HepG2 (cell line): Measurements from ENCODE around the gene GLYAT. TPM values are rescaled to one million over a fixed set of nuclear protein-coding genes. Genes with fewer than 3 reads are reported as not detected.

Experiments
- ATAC-seq: fragments of 200-7000 bp; cut with Tn5 transposase; 3 replicates; pipeline ENCODE4 v1.9.1; 2020; ENCODE audit warnings: mild to moderate bottlenecking, moderate library complexity
- BruUV-seq: library from RNA; stranded (reverse); fragments of 400-500 nt; replicated peaks from 2 replicates; lab custom pipeline; 2021; lab: Mats Ljungman, UMichigan
- CTCF ChIA-PET: fragments of 300-600 bp; formaldehyde crosslinking; extraction: SDS; loops from one replicate; lab custom pipeline; 2021; ENCODE audit warnings: low total read pairs, inconsistent platforms, low intra/inter-chr PET ratio; lab: Yijun Ruan, JAX
- POLR2A ChIA-PET: fragments of 350-600 bp; sonication (Branson Sonifier 250); formaldehyde crosslinking; loops from one replicate; lab custom pipeline; 2020; ENCODE audit warnings: antibody characterized with exemption, inconsistent platforms; lab: Yijun Ruan, JAX
- DNase-seq: peaks from one replicate; pipeline ENCODE4 v3.0.0-alpha.2; 2015; ENCODE audit warnings: low spot score
- FAIRE-seq: peaks from 3 replicates; lab custom pipeline; 2011; peaks lifted over from hg19 to GRCh38; lab: Jason Lieb, UNC
- H2AFZ ChIP-seq: one replicate; pipeline ENCODE4 v1.6.1; 2011; ENCODE audit warnings: low read length, inconsistent platforms
- H3K27ac ChIP-seq: fragments of 300-600 bp; 3 replicates; pipeline ENCODE4 v1.8.0; 2011; ENCODE audit warnings: mixed run types, mild to moderate bottlenecking, mixed read lengths, low read length, inconsistent platforms; ENCODE audit not compliant: insufficient read depth; ENCODE audit errors: extremely low read length
- H3K27me3 ChIP-seq, 2 experiments: fragments of 200-600 bp in 1 of 2; 2 replicates in 1 of 2; 3 replicates in 1 of 2; pipeline versions ENCODE4 v1.6.0 to v1.8.0; 2011; ENCODE audit warnings: low read length in 2 of 2, mild to moderate bottlenecking in 2 of 2, moderate library complexity in 2 of 2, inconsistent platforms in 1 of 2; ENCODE audit not compliant: insufficient read depth in 2 of 2, control insufficient read depth in 1 of 2
- H3K36me3 ChIP-seq, 2 experiments: fragments of 200-600 bp in 1 of 2; replicated peaks in 1 of 2; 2 replicates in 1 of 2; 3 replicates in 1 of 2; pipeline versions ENCODE4 v1.5.1 to v1.8.0; 2011; ENCODE audit warnings: low read length in 2 of 2, inconsistent platforms in 1 of 2; ENCODE audit not compliant: insufficient read depth in 2 of 2, control insufficient read depth in 1 of 2
- H3K4me1 ChIP-seq: 2 replicates; pipeline ENCODE4 v1.5.1; 2012; ENCODE audit warnings: low read length, inconsistent platforms; ENCODE audit not compliant: insufficient read depth
- H3K4me2 ChIP-seq: 2 replicates; pipeline ENCODE4 v1.6.0; 2011; ENCODE audit warnings: low read depth, low read length, inconsistent platforms
- H3K4me3 ChIP-seq, 3 experiments: fragments of 200-600 bp in 1 of 3; sonication (generic), shearing (Covaris generic) in 1 of 3; replicated peaks in 1 of 3; 2 replicates each; pipeline ENCODE4 v1.5.1; 2011 to 2016; ENCODE audit warnings: low read length in 3 of 3, inconsistent platforms in 2 of 3, low read depth in 2 of 3, mild to moderate bottlenecking in 2 of 3, control low read depth in 1 of 3, mixed read lengths in 1 of 3; ENCODE audit not compliant: insufficient read depth in 1 of 3
- H3K79me2 ChIP-seq: one replicate; pipeline ENCODE4 v1.6.1; 2011; ENCODE audit warnings: low read length, inconsistent platforms; ENCODE audit not compliant: insufficient read depth
- H3K9ac ChIP-seq: 2 replicates; pipeline ENCODE4 v1.6.0; 2011; ENCODE audit warnings: mild to moderate bottlenecking, low read depth, low read length, inconsistent platforms; ENCODE audit not compliant: insufficient read depth
- H3K9me3 ChIP-seq: 2 replicates; pipeline ENCODE4 v1.5.1; 2012; ENCODE audit warnings: mild to moderate bottlenecking, low read length
- H4K20me1 ChIP-seq: 2 replicates; pipeline ENCODE4 v1.6.0; 2011; ENCODE audit warnings: inconsistent platforms, mild to moderate bottlenecking, low read length, moderate library complexity; ENCODE audit not compliant: insufficient read depth
- FOXA3 ChIP-seq: IDR thresholded peaks from 2 replicates; pipeline ENCODE4 v1.6.1; 2016; ENCODE audit warnings: missing genetic modification reagents, missing compliant biosample characterization
- ZBTB2 ChIP-seq: sonication (generic); formaldehyde crosslinking; IDR thresholded peaks from 2 replicates; pipeline ENCODE4 v1.8.0; 2022; ENCODE audit warnings: low read depth, missing genetic modification reagents
- ZFYVE20 ChIP-seq: sonication (generic); formaldehyde crosslinking; IDR thresholded peaks from 2 replicates; pipeline ENCODE4 v1.8.0; 2023; ENCODE audit warnings: low read depth, mild to moderate bottlenecking, moderate library complexity, missing genetic modification reagents, borderline replicate concordance
- ZNF563 ChIP-seq: sonication (generic); formaldehyde crosslinking; IDR thresholded peaks from 2 replicates; pipeline ENCODE4 v1.8.0; 2022; ENCODE audit warnings: mild to moderate bottlenecking, moderate library complexity, missing genetic modification reagents
- ZSCAN9 ChIP-seq: IDR thresholded peaks from 2 replicates; pipeline ENCODE4 v1.6.1; 2016; ENCODE audit warnings: borderline replicate concordance
- WGBS: methylation state at CpG from one replicate; pipeline ENCODE4 v1.1.6; 2017; ENCODE audit warnings: low lambda C conversion rate; 5-methylcytosine and 5-hydroxymethylcytosine counted together
- in situ Hi-C: cut with HindIII; loops from 2 replicates; pipeline ENCODE4 v1.10.0; 2017; ENCODE audit warnings: low pct_unique_long_range_greater_than_20kb; ENCODE audit not compliant: extremely low pct_ligation_motif_present
- intact Hi-C: fragments of 100-400 bp; cut with micrococcal nuclease; formaldehyde crosslinking; loops from one replicate; pipeline ENCODE4 v1.10.0; 2022; ENCODE audit not compliant: unreplicated experiment
- polyA plus RNA-seq, 8 experiments: library from polyadenylated mRNA; depleted of rRNA in 3 of 8; stranded (reverse) in 7 of 8; unstranded in 1 of 8; fragments of >200 nt; fragmentation: Illumina TruSeq in 4 of 8; extraction: Trizol in 4 of 8; gene quantifications; 2 replicates each; pipeline versions ENCODE4 v1.2.1 to v1.2.3, GENCODE V29; 2011 to 2016; ENCODE audit warnings: low read depth in 4 of 8, missing spikeins in 1 of 8, mixed read lengths in 1 of 8; ENCODE audit not compliant: insufficient read depth in 1 of 8
- total RNA-seq, 5 experiments: library from RNA; depleted of rRNA; stranded (reverse); fragments of >200 nt; fragmentation: Illumina TruSeq; extraction: Trizol; gene quantifications; 2 replicates each; pipeline ENCODE4 v1.2.3, GENCODE V29; 2016; ENCODE audit warnings: low read depth in 1 of 5
- TF ChIP-seq, protein P1 (sequence below): sonication (generic); formaldehyde crosslinking; IDR thresholded peaks from 2 replicates; pipeline ENCODE4 v1.5.0; 2020; ENCODE audit warnings: mild to moderate bottlenecking, low read depth, missing genetic modification reagents, borderline replicate concordance

GLYAT gene
- total and polyA plus RNA-seq, 2 of the 13 experiments (the other 11 are each of a cell fraction or from before 2014, with no cell fraction given), result not detected

- Histone ChIP-seq H3K9me3 (no peaks in the 10 kb centered on the region), H3K4me1 (no peaks in the 10 kb centered on the region), H3K27me3 (no peaks in the 10 kb centered on the region), H3K4me2 (no peak overlapping the region), H3K4me3 (no peak overlapping the region), H3K9ac (no peak overlapping the region), H4K20me1 (no peaks in the 10 kb centered on the region), H2AFZ (no peak overlapping the region), H3K27ac (no peak overlapping the region), H3K79me2 (no peaks in the 10 kb centered on the region), H3K36me3 (no peaks in the 10 kb centered on the region)
- 22% methylated on average over 6 of the region's 6 CpGs for WGBS
- ATAC-seq, result no peak
- in situ Hi-C loops, result no loop called here
- FAIRE-seq, result no peak
- ChIA-PET CTCF (no interaction called here), POLR2A (no interaction called here)
- BruUV-seq, result no TSS peak
- intact Hi-C loops, result no loop called here
- TF ChIP-seq ZFYVE20 (CRISPR knock-in tag) (no peak), FOXA3 (CRISPR knock-in tag) (no peak), ZBTB2 (CRISPR knock-in tag) (no peak), ZSCAN9 (CRISPR knock-in tag) (no peak), ZNF563 (CRISPR knock-in tag) (no peak)
- TF ChIP-seq, protein P1, sequence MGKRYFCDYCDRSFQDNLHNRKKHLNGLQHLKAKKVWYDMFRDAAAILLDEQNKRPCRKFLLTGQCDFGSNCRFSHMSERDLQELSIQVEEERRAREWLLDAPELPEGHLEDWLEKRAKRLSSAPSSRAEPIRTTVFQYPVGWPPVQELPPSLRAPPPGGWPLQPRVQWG (CRISPR knock-in tag), result no peak
- no peak for DNase-seq
Measured at GRCh38 chr11:58671983-58672633, 59.6 kb downstream of the GLYAT start.
